GM19395 (cell line): ENCODE measurements around the gene PRRG4.

Source experiments
- ATAC-seq: cut with Tn5 transposase; IDR thresholded peaks from one replicate; pipeline ENCODE4 v1.9.1; 2021; ENCODE audit warnings: mild to moderate bottlenecking, moderate library complexity; ENCODE audit not compliant: unreplicated experiment

PRRG4 gene

DNA sequence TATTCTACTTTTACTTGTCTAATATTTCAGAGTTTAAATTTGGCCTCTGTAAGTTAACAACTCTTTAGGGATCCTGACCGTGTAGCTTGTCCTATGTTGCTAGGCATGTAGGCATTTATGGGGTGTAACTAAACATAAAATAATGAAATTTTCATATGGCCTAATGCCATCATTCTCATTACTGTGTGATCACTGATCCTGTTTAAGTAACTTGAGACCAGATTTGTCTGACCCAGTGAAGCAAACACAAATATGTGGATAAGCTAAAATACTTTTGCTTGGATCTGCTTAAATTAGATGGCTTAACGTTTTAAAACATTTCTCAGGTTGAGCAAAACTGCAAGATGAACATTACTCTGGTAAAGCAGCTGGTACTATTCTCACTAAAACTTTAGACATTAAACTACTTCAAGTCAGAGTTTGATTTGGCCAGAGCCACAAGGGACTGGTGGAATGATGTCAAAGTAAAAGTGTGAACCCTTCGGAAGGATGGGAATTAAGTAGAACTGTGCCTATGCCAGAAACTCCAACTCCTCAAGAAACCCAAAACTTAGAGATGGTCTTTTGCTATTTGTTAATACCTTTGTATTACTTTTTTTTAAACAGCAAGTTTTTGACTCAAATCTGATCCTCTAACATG is 75.4 kb downstream of the PRRG4 start:
- no peak for ATAC-seq
